Purkinje cell (primary cell): ENCODE results near the gene MYG1. TPM values are rescaled to one million over a fixed set of nuclear protein-coding genes. Genes with fewer than 3 reads are reported as not detected.

Experiments used
- polyA plus RNA-seq: library from polyadenylated mRNA; unstranded; fragments of >200 nt; fragmentation: Nextera tagmentation; gene quantifications from 2 replicates; pipeline ENCODE4 v1.2.1, GENCODE V29; 2014

MYG1 gene, protein sequence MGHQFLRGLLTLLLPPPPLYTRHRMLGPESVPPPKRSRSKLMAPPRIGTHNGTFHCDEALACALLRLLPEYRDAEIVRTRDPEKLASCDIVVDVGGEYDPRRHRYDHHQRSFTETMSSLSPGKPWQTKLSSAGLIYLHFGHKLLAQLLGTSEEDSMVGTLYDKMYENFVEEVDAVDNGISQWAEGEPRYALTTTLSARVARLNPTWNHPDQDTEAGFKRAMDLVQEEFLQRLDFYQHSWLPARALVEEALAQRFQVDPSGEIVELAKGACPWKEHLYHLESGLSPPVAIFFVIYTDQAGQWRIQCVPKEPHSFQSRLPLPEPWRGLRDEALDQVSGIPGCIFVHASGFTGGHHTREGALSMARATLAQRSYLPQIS
- 60.1 and 92.0 TPM in 2 replicates for polyA plus RNA-seq

DNA sequence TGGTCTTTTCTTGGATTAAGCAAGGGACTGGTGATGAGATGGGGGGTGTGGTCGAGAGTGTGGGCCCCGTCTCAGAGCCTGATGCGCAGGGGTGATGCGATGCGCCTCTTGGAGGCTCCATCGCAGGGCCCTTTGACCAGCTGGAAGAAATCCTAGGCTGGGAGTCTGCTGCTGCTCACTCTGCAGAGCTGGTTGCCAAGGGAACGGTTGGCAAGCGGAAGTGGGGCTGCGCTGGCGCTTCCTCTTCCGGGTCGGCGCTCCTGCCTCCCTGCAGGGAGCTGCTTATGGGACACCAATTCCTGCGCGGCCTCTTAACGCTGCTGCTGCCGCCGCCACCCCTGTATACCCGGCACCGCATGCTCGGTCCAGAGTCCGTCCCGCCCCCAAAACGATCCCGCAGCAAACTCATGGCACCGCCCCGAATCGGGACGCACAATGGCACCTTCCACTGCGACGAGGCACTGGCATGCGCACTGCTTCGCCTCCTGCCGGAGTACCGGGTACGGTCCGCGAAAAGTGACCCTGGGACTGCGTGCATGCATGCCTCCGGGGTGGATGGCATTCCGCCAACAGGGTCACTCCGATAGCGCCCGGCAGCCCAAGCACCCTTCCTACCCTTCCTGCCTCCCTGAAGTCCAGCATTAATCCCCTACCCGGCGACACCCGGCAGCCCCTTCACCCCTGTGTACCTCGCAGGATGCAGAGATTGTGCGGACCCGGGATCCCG is at the start of gene MYG1:
TSS of gene MYG1 (plus strand) at position 242 of the 727 bp plus-strand sequence. CDS start at position 285, 43 bp downstream.

DNA sequence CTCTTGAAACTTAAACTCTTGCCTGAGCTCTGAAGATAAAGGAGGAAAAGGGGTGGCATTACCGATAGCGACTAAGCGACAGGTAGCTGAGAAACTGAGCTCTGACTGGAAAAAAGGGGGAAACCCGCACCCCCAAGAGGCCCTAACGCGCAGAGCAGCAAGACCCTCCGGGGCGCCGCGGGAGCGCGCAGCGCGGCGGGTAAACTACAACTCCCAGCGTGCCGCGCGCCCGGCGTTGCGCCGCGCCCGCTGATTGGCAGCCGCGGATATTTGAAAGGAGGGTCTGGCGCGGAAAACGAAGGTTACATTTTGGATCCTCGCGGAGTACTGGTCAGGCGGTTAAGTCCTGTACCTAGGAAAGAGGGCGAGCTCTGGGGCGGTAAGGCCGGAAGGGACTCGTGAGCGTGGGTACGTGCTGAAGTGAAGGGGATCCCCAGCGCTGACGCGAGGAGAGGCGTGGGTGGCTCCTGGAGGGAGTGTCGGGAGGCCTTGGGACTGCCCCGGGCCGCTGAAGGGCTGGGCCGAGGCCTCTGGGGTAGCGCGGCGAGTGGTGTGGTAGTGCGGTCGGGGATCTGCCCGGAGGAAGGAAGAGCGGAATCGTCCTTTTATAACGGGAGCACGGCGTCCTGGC is 31.4 kb upstream of the MYG1 start, which contains the start of gene ESPL1:
TSS of gene ESPL1 (plus strand) at position 301 of the 631 bp plus-strand sequence. CDS start 468 bp downstream, outside the sequence.

DNA sequence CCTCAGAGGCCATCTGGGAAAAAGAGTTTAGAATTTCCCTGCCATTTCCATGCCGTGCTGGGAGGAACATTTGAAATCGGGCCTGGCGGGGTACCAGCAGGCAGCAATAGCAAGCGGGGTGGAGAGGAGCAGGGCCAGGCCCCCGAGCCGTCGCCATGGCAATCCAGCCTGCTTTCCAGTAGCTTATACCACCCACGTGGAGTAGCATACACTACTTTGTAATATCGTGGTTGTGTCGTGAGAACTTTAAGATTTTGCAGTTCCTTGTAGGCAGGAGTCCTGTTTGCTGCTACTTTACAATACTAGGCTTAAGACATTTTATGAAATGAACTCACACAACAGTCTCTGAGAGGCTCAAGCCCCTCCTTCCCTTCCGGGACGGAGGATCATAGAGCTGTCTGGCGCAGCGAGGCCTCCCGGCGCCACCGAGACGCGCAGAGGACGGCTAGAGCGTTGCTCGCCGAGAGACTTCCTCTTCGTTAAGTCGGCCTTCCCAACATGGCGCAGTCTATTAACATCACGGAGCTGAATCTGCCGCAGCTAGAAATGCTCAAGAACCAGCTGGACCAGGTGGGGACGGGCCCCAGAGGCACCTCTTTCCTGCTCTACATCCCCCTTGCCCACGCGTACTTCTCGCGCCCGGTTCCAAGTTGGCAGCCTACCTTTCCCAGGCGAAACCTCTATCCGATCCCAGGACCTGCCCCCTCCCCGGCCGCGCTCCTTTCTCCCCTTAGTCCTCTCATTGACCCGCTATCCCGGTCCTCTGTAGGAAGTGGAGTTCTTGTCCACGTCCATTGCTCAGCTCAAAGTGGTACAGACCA is 4.2 kb upstream of the MYG1 start, which contains the start of gene PFDN5:
TSS of gene PFDN5 (plus strand) at position 473 of the 821 bp plus-strand sequence. CDS start at position 499, 26 bp downstream.

DNA sequence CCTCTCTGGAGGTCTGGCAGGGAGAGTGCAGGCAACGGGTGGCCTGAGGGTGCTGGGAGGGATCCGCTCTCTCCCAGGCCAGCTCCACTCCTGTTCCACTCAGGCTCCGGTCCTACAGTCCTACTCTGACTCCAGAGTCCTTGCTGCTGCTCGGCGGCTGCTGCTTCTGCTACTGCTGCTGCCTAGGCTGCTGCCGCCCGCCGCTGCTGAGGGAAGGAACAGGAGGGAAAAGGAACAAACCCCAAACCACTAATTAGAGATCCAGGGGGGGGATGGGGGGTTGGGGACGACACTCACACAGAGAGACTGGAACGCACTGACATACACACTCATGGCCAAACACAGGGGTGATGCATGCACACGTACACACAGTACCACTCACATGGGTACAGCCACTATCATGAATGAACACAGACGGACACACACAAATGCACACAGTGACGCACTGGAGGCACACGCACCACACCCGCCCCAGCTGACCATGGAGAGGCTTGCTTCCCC is 36.7 kb downstream of the MYG1 start, which contains the start of gene SP7:
TSS of gene SP7 (minus strand) at position 174 of the 501 bp plus-strand sequence. CDS start 708 bp downstream, outside the sequence.

Other genes starting within 250 kb of the MYG1 start
- gene TNS2, start 249.6 kb upstream of the MYG1 start, polyA plus RNA-seq = 1.1 TPM in 1 of 2 replicates, not detected in the other
- 25.0 and 26.0 TPM in 2 replicates for gene SPRYD3, start 220.3 kb upstream of the MYG1 start, polyA plus RNA-seq
- gene IGFBP6, start 202.0 kb upstream of the MYG1 start, polyA plus RNA-seq = 17.2 and 27.8 TPM in 2 replicates
- not detected in 2 replicates for gene SOAT2, start 196.2 kb upstream of the MYG1 start, polyA plus RNA-seq
- gene ZNF740, start 119.0 kb upstream of the MYG1 start, polyA plus RNA-seq = 1.6 and 2.4 TPM in 2 replicates
- 23.6 and 24.3 TPM in 2 replicates for gene CSAD, start 118.8 kb upstream of the MYG1 start, polyA plus RNA-seq
- gene ITGB7, start 92.4 kb upstream of the MYG1 start, polyA plus RNA-seq = not detected in 2 replicates
- gene RARG, start 67.5 kb upstream of the MYG1 start, polyA plus RNA-seq = 0.32 and 0.74 TPM in 2 replicates
- not detected in 2 replicates for gene ESPL1, start 31.4 kb upstream of the MYG1 start, polyA plus RNA-seq
- 1,122 and 1,202 TPM in 2 replicates for gene PFDN5, start 4.2 kb upstream of the MYG1 start, polyA plus RNA-seq
- 6.3 and 19.0 TPM in 2 replicates for gene AAAS, start 21.9 kb downstream of the MYG1 start, polyA plus RNA-seq
- gene SP7, start 36.7 kb downstream of the MYG1 start, polyA plus RNA-seq = not detected in 2 replicates
- gene SP1, start 80.5 kb downstream of the MYG1 start, polyA plus RNA-seq = 1.1 and 2.2 TPM in 2 replicates
- not detected in 2 replicates for gene AMHR2, start 124.2 kb downstream of the MYG1 start, polyA plus RNA-seq
- 89.8 and 98.6 TPM in 2 replicates for gene PRR13, start 142.0 kb downstream of the MYG1 start, polyA plus RNA-seq
- gene PCBP2, start 152.4 kb downstream of the MYG1 start, polyA plus RNA-seq = 111 and 125 TPM in 2 replicates
- 3.2 and 4.6 TPM in 2 replicates for gene MAP3K12, start 199.8 kb downstream of the MYG1 start, polyA plus RNA-seq
- 4.4 and 5.7 TPM in 2 replicates for gene TARBP2, start 201.6 kb downstream of the MYG1 start, polyA plus RNA-seq
- gene NPFF, start 207.8 kb downstream of the MYG1 start, polyA plus RNA-seq = 0.91 TPM in 1 of 2 replicates, not detected in the other